Ovary (tissue), 9 donors: ENCODE data around the gene IL23A. TPM values are rescaled to one million over a fixed set of nuclear protein-coding genes. Genes with fewer than 3 reads are reported as not detected.
"Not testable (repeated sequence)": the region's sequence is repeated elsewhere in the genome, so short reads cannot be mapped to it uniquely, and the experiment has no call there.

Experiments used
- DNase-seq, 5 donors: peaks; one replicate each; pipeline ENCODE4 v3.0.0-alpha.2; 2019 to 2020
- H3K27ac ChIP-seq, 2 donors: fragments of 200-600 bp; one replicate each; pipeline versions ENCODE4 v1.5.1 to v1.8.0; 2019 to 2022
- H3K27me3 ChIP-seq: fragments of 200-600 bp; one replicate; pipeline ENCODE4 v1.8.0; 2022
- H3K36me3 ChIP-seq: fragments of 200-600 bp; sonication (generic); one replicate; pipeline ENCODE4 v1.5.1; 2019
- H3K4me1 ChIP-seq: one replicate; pipeline ENCODE4 v1.8.1; 2013; ENCODE audit warnings: mild to moderate bottlenecking, moderate library complexity; ENCODE audit not compliant: insufficient read depth
- H3K4me3 ChIP-seq: fragments of 200-600 bp; sonication (generic); one replicate; pipeline ENCODE4 v1.5.1; 2017
- H3K9me3 ChIP-seq, 2 donors: fragments of 200-600 bp in 1 of 2; sonication (generic) in 1 of 2; one replicate each; pipeline versions ENCODE4 v1.5.1 to v1.8.1; 2013 to 2019; ENCODE audit warnings: mild to moderate bottlenecking in 1 of 2, moderate library complexity in 1 of 2
- CTCF ChIP-seq, 3 donors: fragments of 450-650 bp in 2 of 3; fragments of 200-600 bp in 1 of 3; IDR thresholded peaks; one replicate each; pipeline versions ENCODE4 v1.5.1 to v1.8.0; 2016 to 2022; ENCODE audit warnings: antibody characterized with exemption in 3 of 3, mild to moderate bottlenecking in 1 of 3
- EP300 ChIP-seq: sonication (generic); formaldehyde crosslinking; IDR thresholded peaks from one replicate; pipeline ENCODE4 v1.6.1; 2017; ENCODE audit warnings: antibody characterized with exemption
- POLR2A ChIP-seq: fragments of 450-650 bp; IDR thresholded peaks from one replicate; pipeline ENCODE4 v1.6.1; 2017; ENCODE audit warnings: antibody characterized with exemption, mild to moderate bottlenecking, moderate library complexity
- WGBS, 3 donors: extraction: QIAGEN DNeasy Blood & Tissue Kit in 1 of 3; methylation state at CpG; one replicate each; pipeline versions ENCODE4 v1.1.5 to v1.1.7; 2013 to 2017; 5-methylcytosine and 5-hydroxymethylcytosine counted together
- intact Hi-C, 4 donors: fragments of 100-400 bp; cut with DNase I; formaldehyde crosslinking; loops; one replicate each; pipeline versions ENCODE4 v1.11.0 to v1.15.1; 2022 to 2023
- polyA plus RNA-seq, 2 donors: library from polyadenylated mRNA; stranded (reverse); fragments of 200-250 nt in 1 of 2; fragments of 350-450 nt in 1 of 2; fragmentation: Illumina TruSeq in 1 of 2; extraction: RNeasy Lipid Tissue Mini Kit (QIAGEN cat#74804) in 1 of 2; gene quantifications; one replicate each; pipeline ENCODE4 v1.2.3, GENCODE V29; 2013 to 2014
- total RNA-seq, 7 donors: library from RNA; depleted of rRNA in 2 of 7; stranded (reverse); fragments of >200 nt in 2 of 7; fragmentation: NEBNext Ultra II Directional in 3 of 7; extraction: Animal tissue kit (Norgen Biotek cat#: 25700) in 3 of 7; gene quantifications; one replicate each; pipeline versions ENCODE4 v1.1.0 to v1.2.4, GENCODE V29; 2016 to 2023
- donor health status: DM: no; HTN: no; CAD: no; lungs with moderate emphysema.
- donor health status: DM: no; HTN: no; CAD: no.
- donor health status: Bipolar disorder and iron deficiency.
- donor health status: DM: yes; HTN: yes; CAD: no.
- donor health status: DM: no; HTN: no; CAD: no.
- donor health status: DM: yes; HTN: yes; CAD: no.

Gene IL23A
- total and polyA plus RNA-seq, 9 donors: 0.16 to 0.35 (median 0.23) TPM; not detected in 6

- no peaks in the 10 kb centered on the region for H3K4me1 ChIP-seq
- WGBS, 3 donors: 66 to 75% (median 71%) methylated on average over 1 of the region's 1 CpG
- intact Hi-C loops: loop anchor here in 1 of 4 donors (10.0 kb wide), 1 partner anchor 126 kb away; the partner anchor contains the start of gene SPRYD4
- no peaks in the 10 kb centered on the region for H3K36me3 ChIP-seq
- DNase-seq: no peak
- no peak overlapping the region for H3K4me3 ChIP-seq
- no peaks in the 10 kb centered on the region for H3K9me3 ChIP-seq
- no peak overlapping the region for H3K27ac ChIP-seq
- no peaks in the 10 kb centered on the region for H3K27me3 ChIP-seq
- TF ChIP-seq POLR2A: no peak
- TF ChIP-seq CTCF (IDR thresholded peaks at IDR 0.05): no peak
- TF ChIP-seq EP300: no peak
Measured at GRCh38 chr12:56339158-56339422, 406 bp downstream of the IL23A start.

GRCh38 chr12:56341616-56342015 lies 2.9 kb downstream of the IL23A start:
- 3 to 24% (median 11%) methylated on average over 1 of the region's 1 CpG for WGBS, 3 donors
- H3K27me3 ChIP-seq: no peaks in the 10 kb centered on the region
- intact Hi-C loops: no loop called here
- no peaks in the 10 kb centered on the region for H3K36me3 ChIP-seq
- H3K27ac ChIP-seq: no peak overlapping the region
- H3K4me3 ChIP-seq: no peak overlapping the region
- TF ChIP-seq POLR2A (no peak), CTCF (IDR thresholded peaks at IDR 0.05) (no peak), EP300 (no peak)
- no peaks in the 10 kb centered on the region for H3K9me3 ChIP-seq
- H3K4me1 ChIP-seq: no peaks in the 10 kb centered on the region
- no peak for DNase-seq

GRCh38 chr12:56342290-56342689 lies 3.6 kb downstream of the IL23A start:
- DNase-seq, H3K27ac ChIP-seq, H3K9me3 ChIP-seq, H3K36me3 ChIP-seq, H3K27me3 ChIP-seq, H3K4me1 ChIP-seq, intact Hi-C loops, H3K4me3 ChIP-seq: not testable (repeated sequence)
- WGBS, 3 donors: 85 to 100% (median 95%) methylated on average over 2 of the region's 2 CpGs

GRCh38 chr12:56346675-56347074 lies 8.0 kb downstream of the IL23A start:
- H3K4me1 ChIP-seq: no peaks in the 10 kb centered on the region
- H3K4me3 ChIP-seq: no peak overlapping the region
- intact Hi-C loops: no loop called here
- H3K27ac ChIP-seq: no peak overlapping the region
- H3K9me3 ChIP-seq: no peaks in the 10 kb centered on the region
- H3K27me3 ChIP-seq: no peaks in the 10 kb centered on the region
- no peak for TF ChIP-seq POLR2A
- TF ChIP-seq CTCF (IDR thresholded peaks at IDR 0.05): no peak
- no peak for TF ChIP-seq EP300
- 74 to 82% (median 75%) methylated on average over 7 of the region's 7 CpGs for WGBS, 3 donors
- no peak for DNase-seq
- no peaks in the 10 kb centered on the region for H3K36me3 ChIP-seq

- WGBS, 3 donors: 89 to 95% (median 92%) methylated on average over 9 of the region's 9 CpGs
- H3K9me3 ChIP-seq, DNase-seq, H3K27ac ChIP-seq, H3K4me1 ChIP-seq, H3K27me3 ChIP-seq, H3K36me3 ChIP-seq, intact Hi-C loops, H3K4me3 ChIP-seq: not testable (repeated sequence)
Measured at GRCh38 chr12:56347255-56347654, 8.6 kb downstream of the IL23A start.

GRCh38 chr12:56348776-56349175 lies 10.1 kb downstream of the IL23A start:
- WGBS, 3 donors: 85 to 86% (median 85%) methylated on average over 5 of the region's 5 CpGs
- H3K4me1 ChIP-seq: no peaks in the 10 kb centered on the region
- H3K4me3 ChIP-seq: no peak overlapping the region
- TF ChIP-seq POLR2A (no peak), EP300 (no peak), CTCF (IDR thresholded peaks at IDR 0.05) (no peak)
- DNase-seq: no peak
- intact Hi-C loops: no loop called here
- no peak overlapping the region for H3K27ac ChIP-seq
- no peaks in the 10 kb centered on the region for H3K27me3 ChIP-seq
- H3K9me3 ChIP-seq: no peaks in the 10 kb centered on the region
- H3K36me3 ChIP-seq: no peaks in the 10 kb centered on the region
